ENCODE measurements around the gene EIF4B. TPM values are rescaled to one million over a fixed set of nuclear protein-coding genes. Genes with fewer than 3 reads are reported as not detected.

EIF4B gene
- total RNA-seq, 2 donors from 2014 or later: 272 to 383 TPM

DNA sequence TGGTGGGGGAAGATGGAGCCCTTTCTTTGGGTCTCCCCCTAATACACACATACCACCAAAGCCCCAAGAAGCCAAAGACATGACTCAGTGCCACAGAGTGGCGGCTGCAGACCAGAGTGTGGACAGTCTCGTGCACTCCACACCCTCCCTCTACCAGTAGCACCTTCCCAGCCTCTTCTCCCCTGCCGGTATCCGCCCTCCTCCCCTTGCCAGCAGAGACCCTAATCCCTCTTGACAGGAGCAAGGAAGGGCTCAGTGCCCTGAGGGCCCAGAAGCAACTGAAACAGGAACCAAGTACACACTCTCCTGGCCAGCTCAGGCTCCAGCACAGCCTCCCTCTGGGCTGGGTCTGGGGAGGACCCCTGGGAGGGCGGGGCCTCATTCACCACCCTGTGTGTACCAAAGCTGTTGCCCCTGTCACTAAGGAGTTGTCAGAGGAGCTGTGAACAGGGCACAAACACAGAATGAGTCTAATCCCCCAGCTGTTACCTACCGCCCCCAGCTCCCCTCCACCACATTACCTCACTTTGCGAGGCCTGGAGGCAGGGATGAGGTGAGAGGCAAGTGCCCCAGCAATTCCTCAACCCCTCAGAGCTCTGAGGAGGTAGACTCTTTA, 64.7 kb downstream of the EIF4B start:
- Histone ChIP-seq H3K4me1 (peaks cover 0 to 72% of the 10 kb centered on the region in 2 donors), H3K4me3 (no peak overlapping the region), H3K27ac (peak overlapping the region; percentile 66 to 70), H3K36me3 (peaks cover 39% of the 10 kb centered on the region), H3K9me3 (no peaks in the 10 kb centered on the region), H3K27me3 (no peaks in the 10 kb centered on the region)
- TF ChIP-seq, protein P1, sequence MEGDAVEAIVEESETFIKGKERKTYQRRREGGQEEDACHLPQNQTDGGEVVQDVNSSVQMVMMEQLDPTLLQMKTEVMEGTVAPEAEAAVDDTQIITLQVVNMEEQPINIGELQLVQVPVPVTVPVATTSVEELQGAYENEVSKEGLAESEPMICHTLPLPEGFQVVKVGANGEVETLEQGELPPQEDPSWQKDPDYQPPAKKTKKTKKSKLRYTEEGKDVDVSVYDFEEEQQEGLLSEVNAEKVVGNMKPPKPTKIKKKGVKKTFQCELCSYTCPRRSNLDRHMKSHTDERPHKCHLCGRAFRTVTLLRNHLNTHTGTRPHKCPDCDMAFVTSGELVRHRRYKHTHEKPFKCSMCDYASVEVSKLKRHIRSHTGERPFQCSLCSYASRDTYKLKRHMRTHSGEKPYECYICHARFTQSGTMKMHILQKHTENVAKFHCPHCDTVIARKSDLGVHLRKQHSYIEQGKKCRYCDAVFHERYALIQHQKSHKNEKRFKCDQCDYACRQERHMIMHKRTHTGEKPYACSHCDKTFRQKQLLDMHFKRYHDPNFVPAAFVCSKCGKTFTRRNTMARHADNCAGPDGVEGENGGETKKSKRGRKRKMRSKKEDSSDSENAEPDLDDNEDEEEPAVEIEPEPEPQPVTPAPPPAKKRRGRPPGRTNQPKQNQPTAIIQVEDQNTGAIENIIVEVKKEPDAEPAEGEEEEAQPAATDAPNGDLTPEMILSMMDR (IDR thresholded peaks at IDR 0.05): no peak
- no peak for DNase-seq (ENCODE audit: low spot score)

- TF ChIP-seq, protein P1 (IDR thresholded peaks at IDR 0.05): peak in 1 of 2 donors; percentile 37
- Histone ChIP-seq H3K27ac (peak overlapping the region; percentile 66 to 70), H3K36me3 (peaks cover 41% of the 10 kb centered on the region), H3K4me3 (no peak overlapping the region), H3K4me1 (peaks cover 0 to 64% of the 10 kb centered on the region in 2 donors), H3K27me3 (no peaks in the 10 kb centered on the region), H3K9me3 (no peaks in the 10 kb centered on the region)
- DNase-seq (ENCODE audit: low spot score): peak; percentile 92
Measured at GRCh38 chr12:53071591-53072551, 65.6 kb downstream of the EIF4B start.

- peak overlapping the region in 1 of 2 donors; percentile 37 for H3K27ac ChIP-seq
- no peaks in the 10 kb centered on the region for H3K9me3 ChIP-seq
- H3K4me1 ChIP-seq: peaks cover 0 to 69% of the 10 kb centered on the region in 2 donors
- TF ChIP-seq, protein P1 (IDR thresholded peaks at IDR 0.05): no peak
- H3K36me3 ChIP-seq: peaks cover 33% of the 10 kb centered on the region
- H3K4me3 ChIP-seq: no peak overlapping the region
- peak; percentile 59 for DNase-seq (ENCODE audit: low spot score)
- H3K27me3 ChIP-seq: no peaks in the 10 kb centered on the region
Measured at GRCh38 chr12:53073881-53074280, 67.6 kb downstream of the EIF4B start.

GRCh38 chr12:53074283-53074998, 68.2 kb downstream of the EIF4B start:
- Histone ChIP-seq H3K27me3 (no peaks in the 10 kb centered on the region), H3K27ac (peak overlapping the region in 1 of 2 donors; percentile 37), H3K9me3 (no peaks in the 10 kb centered on the region), H3K4me3 (no peak overlapping the region), H3K4me1 (peaks cover 0 to 64% of the 10 kb centered on the region in 2 donors), H3K36me3 (peaks cover 33% of the 10 kb centered on the region)
- TF ChIP-seq, protein P1 (IDR thresholded peaks at IDR 0.05): no peak
- no peak for DNase-seq (ENCODE audit: low spot score)

- H3K27ac ChIP-seq: peak overlapping the region in 1 of 2 donors; percentile 37
- peaks cover 33% of the 10 kb centered on the region for H3K36me3 ChIP-seq
- no peaks in the 10 kb centered on the region for H3K9me3 ChIP-seq
- peaks cover 0 to 61% of the 10 kb centered on the region in 2 donors for H3K4me1 ChIP-seq
- no peak overlapping the region for H3K4me3 ChIP-seq
- TF ChIP-seq, protein P1 (IDR thresholded peaks at IDR 0.05): no peak
- H3K27me3 ChIP-seq: no peaks in the 10 kb centered on the region
- no peak for DNase-seq (ENCODE audit: low spot score)
Measured at GRCh38 chr12:53074999-53075370, 68.7 kb downstream of the EIF4B start.
